ENCODE results near the gene ADAM23. TPM values are rescaled to one million over a fixed set of nuclear protein-coding genes. Genes with fewer than 3 reads are reported as not detected.
"Not testable (repeated sequence)": the region's sequence is repeated elsewhere in the genome, so short reads cannot be mapped to it uniquely, and the experiment has no call there.

ADAM23 gene
- total RNA-seq, result 1 to 10 TPM in 2 of 4 donors, under 1 TPM in 2; 0.20 to 3.0 (median 0.65) TPM

GRCh38 chr2:206442833-206443734 is at the start of gene ADAM23:
ADAM23 (plus strand) TSS chr2:206443532; CDS start chr2:206443867, 335 bp downstream.
- H3K36me3 ChIP-seq, result no peaks in the 10 kb centered on the region
- no peak within 1 kb of the TSS for H3K4me3 ChIP-seq (replicated peaks in 1 of 3)
- DNase-seq, result peak in 1 of 2 donors; percentile 5
- no peak within 1 kb of the TSS for H3K27ac ChIP-seq
- peaks cover 3% of the 10 kb centered on the region for H3K27me3 ChIP-seq
- intact Hi-C loops (cut with DNase I), result no loop called here
- 1 to 2% methylated on average over 26 to 29 of the region's 81 CpGs for WGBS, 2 donors
- TF ChIP-seq CTCF (IDR thresholded peaks at IDR 0.05) (no peak), POLR2A (IDR thresholded peaks at IDR 0.05) (no peak)
- H3K9me3 ChIP-seq, result no peaks in the 10 kb centered on the region
- peaks cover 0 to 6% of the 10 kb centered on the region in 2 donors for H3K4me1 ChIP-seq

- no peak overlapping the region for H3K27ac ChIP-seq
- TF ChIP-seq POLR2A (IDR thresholded peaks at IDR 0.05), result no peak
- TF ChIP-seq CTCF (IDR thresholded peaks at IDR 0.05), result no peak
- no peak for DNase-seq
- H3K9me3 ChIP-seq, result no peaks in the 10 kb centered on the region
- H3K4me1 ChIP-seq, result no peaks in the 10 kb centered on the region
- intact Hi-C loops (cut with DNase I), result no loop called here
- no peaks in the 10 kb centered on the region for H3K36me3 ChIP-seq
- H3K4me3 ChIP-seq (replicated peaks in 1 of 3), result no peak overlapping the region
- 42 to 44% methylated on average over 7 of the region's 7 CpGs for WGBS, 2 donors
- H3K27me3 ChIP-seq, result no peaks in the 10 kb centered on the region
Measured at GRCh38 chr2:206396211-206396610, 47.1 kb upstream of the ADAM23 start.

- WGBS, 2 donors, result 83 to 85% methylated on average over 6 of the region's 6 CpGs
- H3K36me3 ChIP-seq; H3K27me3 ChIP-seq; intact Hi-C loops (cut with DNase I); DNase-seq; H3K27ac ChIP-seq; H3K4me1 ChIP-seq; H3K4me3 ChIP-seq (replicated peaks in 1 of 3); H3K9me3 ChIP-seq: not testable (repeated sequence)
Measured at GRCh38 chr2:206402956-206403569, 40.3 kb upstream of the ADAM23 start.

- no peaks in the 10 kb centered on the region for H3K36me3 ChIP-seq
- TF ChIP-seq POLR2A (IDR thresholded peaks at IDR 0.05), result no peak
- no peak for TF ChIP-seq CTCF (IDR thresholded peaks at IDR 0.05)
- H3K4me1 ChIP-seq, result no peaks in the 10 kb centered on the region
- 83 to 85% methylated on average over 11 of the region's 11 CpGs for WGBS, 2 donors
- H3K4me3 ChIP-seq (replicated peaks in 1 of 3), result no peak overlapping the region
- no peaks in the 10 kb centered on the region for H3K9me3 ChIP-seq
- no peaks in the 10 kb centered on the region for H3K27me3 ChIP-seq
- H3K27ac ChIP-seq, result no peak overlapping the region
- intact Hi-C loops (cut with DNase I), result no loop called here
- DNase-seq, result no peak
Measured at GRCh38 chr2:206408323-206409320, 34.7 kb upstream of the ADAM23 start.

GRCh38 chr2:206410714-206411113 is 32.6 kb upstream of the ADAM23 start:
- TF ChIP-seq POLR2A (IDR thresholded peaks at IDR 0.05) (no peak), CTCF (IDR thresholded peaks at IDR 0.05) (no peak)
- H3K27me3 ChIP-seq, result no peaks in the 10 kb centered on the region
- 93 to 96% methylated on average over 25 to 26 of the region's 26 CpGs for WGBS, 2 donors
- H3K4me1 ChIP-seq, result no peaks in the 10 kb centered on the region
- no peaks in the 10 kb centered on the region for H3K9me3 ChIP-seq
- no peak overlapping the region for H3K4me3 ChIP-seq (replicated peaks in 1 of 3)
- H3K27ac ChIP-seq, result no peak overlapping the region
- no peaks in the 10 kb centered on the region for H3K36me3 ChIP-seq
- intact Hi-C loops (cut with DNase I), result no loop called here
- no peak for DNase-seq

All from thyroid gland (tissue), 4 donors.